ENCODE results near the gene LIMK1.
"Not testable (repeated sequence)": the region's sequence is repeated elsewhere in the genome, so short reads cannot be mapped to it uniquely, and the experiment has no call there.

- not testable (repeated sequence) for TF ChIP-seq CTCF (optimal IDR thresholded peaks at IDR 0.05 in 1 of 3, IDR thresholded peaks at IDR 0.05 in 1 of 3, conservative IDR thresholded peaks at IDR 0.05 in 1 of 3; ENCODE audit: extremely low read depth in 1 of 3, insufficient read depth in 2 of 3, low read length in 3 of 3); EZH2 (IDR thresholded peaks at IDR 0.05; ENCODE audit: low read length)
Observed at GRCh38 chr7:74046581-74046980, 37.0 kb upstream of the LIMK1 start.
